ENCODE data around the gene TUBB2B. TPM values are rescaled to one million over a fixed set of nuclear protein-coding genes. Genes with fewer than 3 reads are reported as not detected.

TUBB2B gene
- total RNA-seq, 1 experiment from 2014 or later, result 1,817 TPM

GRCh38 chr6:3232017-3232945 is 4.8 kb upstream of the TUBB2B start:
- no peaks in the 10 kb centered on the region for H3K36me3 ChIP-seq (replicated peaks; ENCODE audit: control insufficient read depth, insufficient read depth, low read length)
- H3K27me3 ChIP-seq (ENCODE audit: control insufficient read depth, insufficient read depth, low read length), result peaks cover 22% of the 10 kb centered on the region
- DNase-seq, result peak; percentile 39
- H3K4me3 ChIP-seq (ENCODE audit: insufficient read depth, low read depth, low read length), result peak overlapping the region; percentile 57

- Histone ChIP-seq H3K36me3 (replicated peaks; ENCODE audit: control insufficient read depth, insufficient read depth, low read length) (no peaks in the 10 kb centered on the region), H3K27me3 (ENCODE audit: control insufficient read depth, insufficient read depth, low read length) (peaks cover 22% of the 10 kb centered on the region), H3K4me3 (ENCODE audit: insufficient read depth, low read depth, low read length) (peak overlapping the region; percentile 57)
- peak; percentile 86 for DNase-seq
These were observed 4.0 kb upstream of the TUBB2B start for GRCh38 chr6:3231247-3232016.

GRCh38 chr6:3230900-3231246 is 3.4 kb upstream of the TUBB2B start:
- Histone ChIP-seq H3K27me3 (ENCODE audit: control insufficient read depth, insufficient read depth, low read length) (peaks cover 22% of the 10 kb centered on the region), H3K36me3 (replicated peaks; ENCODE audit: control insufficient read depth, insufficient read depth, low read length) (peaks cover 2% of the 10 kb centered on the region), H3K4me3 (ENCODE audit: insufficient read depth, low read depth, low read length) (peak overlapping the region; percentile 57)
- peak; percentile 81 for DNase-seq

- Histone ChIP-seq H3K27me3 (ENCODE audit: control insufficient read depth, insufficient read depth, low read length) (peaks cover 22% of the 10 kb centered on the region), H3K4me3 (ENCODE audit: insufficient read depth, low read depth, low read length) (no peak overlapping the region), H3K36me3 (replicated peaks; ENCODE audit: control insufficient read depth, insufficient read depth, low read length) (peaks cover 3% of the 10 kb centered on the region)
- DNase-seq, result no peak
These were observed 2.9 kb upstream of the TUBB2B start for GRCh38 chr6:3230256-3230882.

GRCh38 chr6:3229566-3230178 is 2.2 kb upstream of the TUBB2B start:
- H3K27me3 ChIP-seq (ENCODE audit: control insufficient read depth, insufficient read depth, low read length), result peaks cover 22% of the 10 kb centered on the region
- peaks cover 3% of the 10 kb centered on the region for H3K36me3 ChIP-seq (replicated peaks; ENCODE audit: control insufficient read depth, insufficient read depth, low read length)
- DNase-seq, result peak; percentile 71
- peak overlapping the region; percentile 56 for H3K4me3 ChIP-seq (ENCODE audit: insufficient read depth, low read depth, low read length)

GRCh38 chr6:3228771-3229565 is 1.5 kb upstream of the TUBB2B start:
- H3K36me3 ChIP-seq (replicated peaks; ENCODE audit: control insufficient read depth, insufficient read depth, low read length), result peaks cover 6% of the 10 kb centered on the region
- peaks cover 22% of the 10 kb centered on the region for H3K27me3 ChIP-seq (ENCODE audit: control insufficient read depth, insufficient read depth, low read length)
- DNase-seq, result peak; percentile 72
- H3K4me3 ChIP-seq (ENCODE audit: insufficient read depth, low read depth, low read length), result peak overlapping the region; percentile 56

- DNase-seq, result peak; percentile 86
These were observed 706 bp upstream of the TUBB2B start for GRCh38 chr6:3228046-3228671.

GRCh38 chr6:3226481-3227362 is 731 bp downstream of the TUBB2B start:
- Histone ChIP-seq H3K27me3 (ENCODE audit: control insufficient read depth, insufficient read depth, low read length) (peaks cover 21% of the 10 kb centered on the region), H3K4me3 (ENCODE audit: insufficient read depth, low read depth, low read length) (peak overlapping the region; percentile 100), H3K36me3 (replicated peaks; ENCODE audit: control insufficient read depth, insufficient read depth, low read length) (peaks cover 8% of the 10 kb centered on the region)
- DNase-seq, result peak; percentile 84

More at GRCh38 chr6:3228046-3228671, 706 bp upstream of the TUBB2B start:
- peaks cover 22% of the 10 kb centered on the region for H3K27me3 ChIP-seq (ENCODE audit: control insufficient read depth, insufficient read depth, low read length)
- peaks cover 8% of the 10 kb centered on the region for H3K36me3 ChIP-seq (replicated peaks; ENCODE audit: control insufficient read depth, insufficient read depth, low read length)
- H3K4me3 ChIP-seq (ENCODE audit: insufficient read depth, low read depth, low read length), result peak overlapping the region; percentile 100

- DNase-seq, result no peak
- H3K4me3 ChIP-seq (ENCODE audit: insufficient read depth, low read depth, low read length), result peak overlapping the region; percentile 100
- H3K36me3 ChIP-seq (replicated peaks; ENCODE audit: control insufficient read depth, insufficient read depth, low read length), result peaks cover 8% of the 10 kb centered on the region
- H3K27me3 ChIP-seq (ENCODE audit: control insufficient read depth, insufficient read depth, low read length), result peaks cover 21% of the 10 kb centered on the region
These were observed 1.4 kb downstream of the TUBB2B start for GRCh38 chr6:3226042-3226441.

GRCh38 chr6:3222506-3223038 is 4.9 kb downstream of the TUBB2B start:
- H3K4me3 ChIP-seq (ENCODE audit: insufficient read depth, low read depth, low read length), result no peak overlapping the region
- no peaks in the 10 kb centered on the region for H3K27me3 ChIP-seq (ENCODE audit: control insufficient read depth, insufficient read depth, low read length)
- DNase-seq, result no peak
- H3K36me3 ChIP-seq (replicated peaks; ENCODE audit: control insufficient read depth, insufficient read depth, low read length), result peaks cover 8% of the 10 kb centered on the region

- Histone ChIP-seq H3K36me3 (replicated peaks; ENCODE audit: control insufficient read depth, insufficient read depth, low read length) (peaks cover 8% of the 10 kb centered on the region), H3K4me3 (ENCODE audit: insufficient read depth, low read depth, low read length) (no peak overlapping the region), H3K27me3 (ENCODE audit: control insufficient read depth, insufficient read depth, low read length) (no peaks in the 10 kb centered on the region)
- DNase-seq, result no peak
These were observed 5.9 kb downstream of the TUBB2B start for GRCh38 chr6:3221578-3221977.

- peaks cover 5% of the 10 kb centered on the region for H3K36me3 ChIP-seq (replicated peaks; ENCODE audit: control insufficient read depth, insufficient read depth, low read length)
- DNase-seq, result no peak
- no peaks in the 10 kb centered on the region for H3K27me3 ChIP-seq (ENCODE audit: control insufficient read depth, insufficient read depth, low read length)
- H3K4me3 ChIP-seq (ENCODE audit: insufficient read depth, low read depth, low read length), result no peak overlapping the region
These were observed 7.1 kb downstream of the TUBB2B start for GRCh38 chr6:3220366-3220765.

Measured in H7 (cell line).